Kidney (tissue), 14 donors: ENCODE results near the gene RASGRF2. TPM values are rescaled to one million over a fixed set of nuclear protein-coding genes. Genes with fewer than 3 reads are reported as not detected.
A peak's percentile ranks its signal among the peaks of the same experiment; 100 is the strongest.
"Not testable (repeated sequence)": the region's sequence is repeated elsewhere in the genome, so short reads cannot be mapped to it uniquely, and the experiment has no call there.

Experiments used
- DNase-seq, 5 donors: peaks; one replicate each; pipeline ENCODE4 v3.0.0-alpha.2; 2013 to 2020
- FAIRE-seq: peaks from 2 replicates; lab custom pipeline; 2012; peaks lifted over from hg19 to GRCh38; lab: Jason Lieb, UNC
- H3K27ac ChIP-seq, 2 donors: one replicate each; pipeline ENCODE4 v1.7.0; 2013; ENCODE audit warnings: low read depth in 2 of 2, low read length in 2 of 2, inconsistent platforms in 1 of 2
- H3K27me3 ChIP-seq: one replicate; pipeline ENCODE4 v1.7.1; 2013; ENCODE audit warnings: low read length, inconsistent platforms; ENCODE audit not compliant: control insufficient read depth, insufficient read depth
- H3K36me3 ChIP-seq, 3 donors: one replicate each; pipeline versions ENCODE4 v1.7.0 to v1.7.1; 2013; ENCODE audit warnings: low read length in 3 of 3, control low read depth in 1 of 3, inconsistent platforms in 1 of 3; ENCODE audit not compliant: insufficient read depth in 3 of 3, control insufficient read depth in 2 of 3
- H3K4me1 ChIP-seq, 3 donors: one replicate each; pipeline versions ENCODE4 v1.7.0 to v1.7.1; 2013; ENCODE audit warnings: low read length in 3 of 3, inconsistent platforms in 1 of 3, low read depth in 1 of 3; ENCODE audit not compliant: control insufficient read depth in 2 of 3, insufficient read depth in 2 of 3
- H3K4me3 ChIP-seq, 3 donors: one replicate each; pipeline versions ENCODE4 v1.7.0 to v1.8.1; 2013; ENCODE audit warnings: low read length in 3 of 3, control low read depth in 1 of 3, inconsistent platforms in 1 of 3
- H3K9ac ChIP-seq, 3 donors: one replicate each; pipeline versions ENCODE4 v1.7.0 to v1.7.1; 2013; ENCODE audit warnings: low read length in 3 of 3, control low read depth in 1 of 3, inconsistent platforms in 1 of 3
- H3K9me3 ChIP-seq, 3 donors: one replicate each; pipeline versions ENCODE4 v1.7.0 to v1.7.1; 2013; ENCODE audit warnings: low read length in 3 of 3, control low read depth in 1 of 3, inconsistent platforms in 1 of 3; ENCODE audit not compliant: control insufficient read depth in 2 of 3, insufficient read depth in 1 of 3
- intact Hi-C: fragments of 100-400 bp; cut with DNase I; formaldehyde crosslinking; loops from one replicate; pipeline ENCODE4 v1.11.1; 2022
- polyA plus RNA-seq: library from polyadenylated mRNA; stranded (reverse); fragments of 350-450 nt; fragmentation: Illumina TruSeq; extraction: RNeasy Lipid Tissue Mini Kit (QIAGEN cat#74804); gene quantifications from one replicate; pipeline ENCODE4 v1.2.3, GENCODE V29; 2014; ENCODE audit warnings: low read depth, low replicate concordance; ENCODE audit not compliant: insufficient read depth
- total RNA-seq: library from RNA; stranded (reverse); fragmentation: NEBNext Ultra II Directional; extraction: Animal tissue kit (Norgen Biotek cat#: 25700); gene quantifications from one replicate; pipeline ENCODE4 v1.2.1, GENCODE V29; 2021
- TF ChIP-seq, protein P1 (sequence below): IDR thresholded peaks from 3 replicates; pipeline ENCODE4 v1.5.1; 2012; ENCODE audit warnings: mild to moderate bottlenecking, moderate library complexity, borderline replicate concordance; ENCODE audit not compliant: insufficient read depth; ENCODE audit errors: extremely low read depth
- donor health status: control.
- donor health status: control.
- donor health status: control.
- donor health status: control.
- donor health status: control.
- donor health status: DM: yes; HTN: yes; CAD: no.
- donor health status: Normal renal cell carcinoma (clear cell type).

RASGRF2 gene
- total and polyA plus RNA-seq, 2 donors from 2014 or later, result 4.9 to 14.7 TPM

DNA sequence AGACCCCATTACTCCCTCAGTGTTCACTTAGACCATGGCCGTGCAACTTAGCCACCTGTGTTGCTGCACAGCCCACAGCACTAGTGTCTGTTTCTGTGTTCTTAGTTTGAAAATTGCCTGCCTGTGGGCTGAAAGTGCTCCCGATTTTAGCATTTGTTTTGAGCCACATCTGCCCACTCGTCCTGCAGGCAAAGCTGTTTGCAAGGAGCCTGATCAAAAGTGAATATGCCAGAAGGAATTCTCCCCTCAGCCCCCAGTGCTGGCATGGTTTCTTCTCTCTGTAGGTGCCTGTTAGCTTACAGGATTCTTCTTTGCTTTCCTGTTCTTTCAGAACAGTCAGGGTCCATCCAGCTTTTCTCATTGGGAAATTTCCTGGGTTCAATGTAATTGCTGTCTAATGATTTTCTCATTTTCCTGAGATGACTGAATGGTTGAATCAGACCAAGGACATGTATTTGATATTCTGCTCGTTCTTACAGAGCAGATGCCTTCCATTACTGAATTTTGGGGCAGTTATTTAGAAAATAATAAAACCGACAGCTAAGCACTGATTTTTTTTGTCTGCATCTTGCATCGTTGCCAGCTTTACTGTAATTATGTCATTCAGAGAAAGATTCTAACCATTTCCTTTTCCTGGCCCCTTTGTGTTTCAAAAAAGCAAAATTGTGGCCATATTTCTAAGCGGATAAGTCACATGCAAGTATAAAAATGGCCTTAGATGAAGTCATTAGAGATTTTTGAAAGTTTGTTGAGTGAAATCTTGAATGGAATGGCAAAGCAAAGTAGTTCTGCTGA lies 161.9 kb downstream of the RASGRF2 start:
- FAIRE-seq, result no peak
- TF ChIP-seq, protein P1, sequence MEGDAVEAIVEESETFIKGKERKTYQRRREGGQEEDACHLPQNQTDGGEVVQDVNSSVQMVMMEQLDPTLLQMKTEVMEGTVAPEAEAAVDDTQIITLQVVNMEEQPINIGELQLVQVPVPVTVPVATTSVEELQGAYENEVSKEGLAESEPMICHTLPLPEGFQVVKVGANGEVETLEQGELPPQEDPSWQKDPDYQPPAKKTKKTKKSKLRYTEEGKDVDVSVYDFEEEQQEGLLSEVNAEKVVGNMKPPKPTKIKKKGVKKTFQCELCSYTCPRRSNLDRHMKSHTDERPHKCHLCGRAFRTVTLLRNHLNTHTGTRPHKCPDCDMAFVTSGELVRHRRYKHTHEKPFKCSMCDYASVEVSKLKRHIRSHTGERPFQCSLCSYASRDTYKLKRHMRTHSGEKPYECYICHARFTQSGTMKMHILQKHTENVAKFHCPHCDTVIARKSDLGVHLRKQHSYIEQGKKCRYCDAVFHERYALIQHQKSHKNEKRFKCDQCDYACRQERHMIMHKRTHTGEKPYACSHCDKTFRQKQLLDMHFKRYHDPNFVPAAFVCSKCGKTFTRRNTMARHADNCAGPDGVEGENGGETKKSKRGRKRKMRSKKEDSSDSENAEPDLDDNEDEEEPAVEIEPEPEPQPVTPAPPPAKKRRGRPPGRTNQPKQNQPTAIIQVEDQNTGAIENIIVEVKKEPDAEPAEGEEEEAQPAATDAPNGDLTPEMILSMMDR, result no peak

DNA sequence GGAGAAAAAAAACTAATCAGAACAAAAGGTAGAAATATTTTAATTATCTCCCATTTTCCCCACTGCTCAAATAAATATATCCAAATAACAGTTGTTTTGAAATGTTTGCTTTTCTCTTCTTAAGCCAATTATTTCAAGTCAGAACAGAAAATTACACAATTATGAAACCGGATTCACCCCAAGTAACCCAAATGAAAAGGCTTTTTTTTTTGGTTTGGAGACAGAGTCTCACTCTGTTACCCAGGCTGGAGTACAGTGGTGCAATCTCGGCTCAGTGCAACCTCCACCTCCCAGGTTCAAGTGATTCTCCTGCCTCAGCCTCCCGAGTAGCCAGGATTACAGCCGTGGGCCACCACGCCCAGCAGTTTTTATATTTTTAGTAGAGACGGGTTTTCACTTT lies 164.5 kb downstream of the RASGRF2 start:
- H3K36me3 ChIP-seq, DNase-seq, intact Hi-C loops, FAIRE-seq, H3K9ac ChIP-seq, H3K27ac ChIP-seq, H3K4me1 ChIP-seq, H3K27me3 ChIP-seq, H3K4me3 ChIP-seq, H3K9me3 ChIP-seq: not testable (repeated sequence)

More for the DNA sequence above, 161.9 kb downstream of the RASGRF2 start:
- DNase-seq, result peak in 2 of 5 donors; percentile 4 to 35
- H3K9me3 ChIP-seq, result no peaks in the 10 kb centered on the region
- no peak overlapping the region for H3K4me3 ChIP-seq
- no peaks in the 10 kb centered on the region for H3K4me1 ChIP-seq
- intact Hi-C loops, result no loop called here
- no peaks in the 10 kb centered on the region for H3K36me3 ChIP-seq
- no peak overlapping the region for H3K9ac ChIP-seq
- H3K27ac ChIP-seq, result no peak overlapping the region
- no peaks in the 10 kb centered on the region for H3K27me3 ChIP-seq

DNA sequence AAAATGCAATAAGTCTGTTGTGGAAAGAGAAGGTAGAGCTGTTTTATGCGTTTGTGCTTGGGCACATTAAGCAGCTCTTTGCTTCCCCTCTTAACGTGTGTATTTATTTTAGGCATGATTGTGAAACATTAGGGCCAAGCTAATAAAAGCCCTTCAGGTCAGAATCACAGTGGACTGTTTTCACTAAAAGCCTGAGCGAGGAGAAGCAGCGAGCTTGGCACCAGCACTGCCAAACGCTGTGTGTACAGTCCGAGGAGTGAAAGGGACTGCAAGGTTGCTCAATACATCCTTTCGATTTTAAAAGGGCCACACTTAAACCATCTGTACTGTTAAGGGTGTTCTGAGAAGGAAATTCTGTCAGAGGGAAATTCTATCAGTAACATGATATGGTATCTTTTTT lies 165.8 kb downstream of the RASGRF2 start:
- intact Hi-C loops, result no loop called here
- H3K27ac ChIP-seq, result no peak overlapping the region
- no peak overlapping the region for H3K9ac ChIP-seq
- TF ChIP-seq, protein P1, result no peak
- H3K4me1 ChIP-seq, result no peaks in the 10 kb centered on the region
- no peak for DNase-seq
- H3K9me3 ChIP-seq, result no peaks in the 10 kb centered on the region
- FAIRE-seq, result no peak
- no peaks in the 10 kb centered on the region for H3K27me3 ChIP-seq
- H3K36me3 ChIP-seq, result peaks cover 0 to 2% (median 0%) of the 10 kb centered on the region in 3 donors
- H3K4me3 ChIP-seq, result no peak overlapping the region

DNA sequence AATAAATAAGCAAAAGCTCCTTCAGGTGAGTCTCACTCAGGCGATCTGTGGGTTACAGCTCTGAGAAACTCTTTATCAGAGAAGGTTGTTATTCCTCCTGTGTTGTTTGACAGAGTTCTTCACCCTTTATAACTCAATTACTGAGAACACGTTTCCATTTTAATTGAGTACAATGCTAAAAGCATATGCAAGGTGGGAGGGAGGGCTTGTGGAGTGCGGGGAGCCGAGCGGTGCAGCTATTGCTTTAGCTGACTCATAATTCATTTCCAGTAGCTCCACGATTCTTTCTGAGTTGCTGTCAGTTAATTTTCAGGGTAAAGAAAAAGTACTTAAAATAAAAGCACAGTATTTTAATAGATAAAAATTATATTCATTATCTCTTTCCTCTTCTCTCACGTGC lies 168.3 kb downstream of the RASGRF2 start:
- Histone ChIP-seq H3K4me1 (no peaks in the 10 kb centered on the region), H3K9me3 (no peaks in the 10 kb centered on the region), H3K36me3 (peaks cover 0 to 2% (median 0%) of the 10 kb centered on the region in 3 donors), H3K27me3 (no peaks in the 10 kb centered on the region), H3K4me3 (no peak overlapping the region), H3K27ac (no peak overlapping the region), H3K9ac (no peak overlapping the region)
- DNase-seq, result no peak
- no peak for FAIRE-seq
- intact Hi-C loops, result no loop called here
- TF ChIP-seq, protein P1, result no peak
